IMR-90 (cell line): ENCODE measurements around the gene LIMS1. TPM values are rescaled to one million over a fixed set of nuclear protein-coding genes. Genes with fewer than 3 reads are reported as not detected.

Experiments
- ATAC-seq: fragments of 200-7000 bp; cut with Tn5 transposase; 2 replicates; pipeline ENCODE4 v1.9.1; 2020; ENCODE audit warnings: low read depth, mild to moderate bottlenecking, moderate library complexity
- BruUV-seq: library from RNA; stranded (reverse); fragments of 400-500 nt; replicated peaks from 2 replicates; lab custom pipeline; 2021; lab: Mats Ljungman, UMichigan
- CTCF ChIA-PET: fragments of 300-600 bp; formaldehyde crosslinking; extraction: SDS; loops from one replicate; lab custom pipeline; 2021; ENCODE audit warnings: antibody characterized with exemption; lab: Yijun Ruan, JAX
- POLR2A ChIA-PET: fragments of 300-600 bp; sonication (Branson Sonifier 250); formaldehyde crosslinking; loops from one replicate; lab custom pipeline; 2022; ENCODE audit warnings: antibody characterized with exemption; ENCODE audit not compliant: unreplicated experiment; lab: Charles Lee
- DNase-seq: peaks from one replicate; pipeline ENCODE4 v3.0.0; 2013
- H2AFZ ChIP-seq: replicated peaks from 2 replicates; pipeline ENCODE3; 2013; ENCODE audit warnings: low read length, mild to moderate bottlenecking; ENCODE audit not compliant: poor library complexity
- H2AK5ac ChIP-seq: 2 replicates; pipeline ENCODE4 v1.6.1; 2013; ENCODE audit warnings: low read depth, low read length, inconsistent platforms
- H2AK9ac ChIP-seq: replicated peaks from 2 replicates; pipeline ENCODE3; 2013; ENCODE audit warnings: mild to moderate bottlenecking, low read depth, low read length, moderate library complexity; ENCODE audit not compliant: poor library complexity
- H2BK120ac ChIP-seq: 2 replicates; pipeline ENCODE4 v1.6.1; 2013; ENCODE audit warnings: low read depth, low read length, inconsistent platforms
- H2BK15ac ChIP-seq: 3 replicates; pipeline ENCODE4 v1.6.1; 2013; ENCODE audit warnings: low read depth, low read length, inconsistent platforms
- H2BK20ac ChIP-seq: 2 replicates; pipeline ENCODE4 v1.6.1; 2013; ENCODE audit warnings: low read depth, mild to moderate bottlenecking, inconsistent platforms, low read length, moderate library complexity
- H2BK5ac ChIP-seq: 2 replicates; pipeline ENCODE4 v1.6.1; 2013; ENCODE audit warnings: mild to moderate bottlenecking, low read depth, low read length, inconsistent platforms; ENCODE audit not compliant: poor library complexity, severe bottlenecking
- H3K14ac ChIP-seq: replicated peaks from 2 replicates; pipeline ENCODE4 v1.6.1; 2013; ENCODE audit warnings: low read depth, low read length, inconsistent platforms
- H3K18ac ChIP-seq: 2 replicates; pipeline ENCODE4 v1.6.1; 2013; ENCODE audit warnings: low read depth, low read length, control low read depth
- H3K23ac ChIP-seq: 2 replicates; pipeline ENCODE4 v1.6.1; 2013; ENCODE audit warnings: low read depth, low read length, inconsistent platforms
- H3K27ac ChIP-seq: 2 replicates; pipeline ENCODE4 v1.5.1; 2013; ENCODE audit warnings: mild to moderate bottlenecking, control low read depth, low read length; ENCODE audit not compliant: insufficient read depth
- H3K27me3 ChIP-seq: 2 replicates; pipeline ENCODE4 v1.6.1; 2013; ENCODE audit warnings: low read length; ENCODE audit not compliant: control insufficient read depth, insufficient read depth
- H3K36me3 ChIP-seq: 2 replicates; pipeline ENCODE4 v1.6.1; 2013; ENCODE audit warnings: low read length, mixed read lengths; ENCODE audit not compliant: control insufficient read depth, insufficient read depth
- H3K4ac ChIP-seq: 2 replicates; pipeline ENCODE4 v1.6.1; 2013; ENCODE audit warnings: low read depth, low read length, inconsistent platforms
- H3K4me1 ChIP-seq: 2 replicates; pipeline ENCODE4 v1.6.1; 2013; ENCODE audit warnings: low read length, mixed read lengths; ENCODE audit not compliant: control insufficient read depth, insufficient read depth
- H3K4me2 ChIP-seq: 2 replicates; pipeline ENCODE4 v1.6.1; 2013; ENCODE audit warnings: low read depth, mild to moderate bottlenecking, control low read depth, low read length, moderate library complexity
- H3K4me3 ChIP-seq: 2 replicates; pipeline ENCODE4 v1.5.1; 2013; ENCODE audit warnings: low read depth, mild to moderate bottlenecking, control low read depth, low read length, moderate library complexity; ENCODE audit not compliant: insufficient read depth
- H3K56ac ChIP-seq: 2 replicates; pipeline ENCODE4 v1.6.1; 2013; ENCODE audit warnings: low read length, inconsistent platforms; ENCODE audit not compliant: insufficient read depth; ENCODE audit errors: extremely low read depth
- H3K79me1 ChIP-seq, 2 experiments: 2 replicates each; pipeline ENCODE4 v1.6.1; 2013; ENCODE audit warnings: low read length in 2 of 2, inconsistent platforms in 1 of 2, low read depth in 1 of 2
- H3K9ac ChIP-seq: 2 replicates; pipeline ENCODE4 v1.6.1; 2013; ENCODE audit warnings: low read depth, low read length, control low read depth
- H3K9me1 ChIP-seq: 2 replicates; pipeline ENCODE4 v1.6.1; 2013; ENCODE audit warnings: low read length, inconsistent platforms; ENCODE audit not compliant: insufficient read depth
- H3K9me3 ChIP-seq: 2 replicates; pipeline ENCODE4 v1.6.1; 2013; ENCODE audit warnings: low read length; ENCODE audit not compliant: control insufficient read depth, insufficient read depth
- H4K20me1 ChIP-seq: 2 replicates; pipeline ENCODE4 v1.6.1; 2013; ENCODE audit warnings: low read length, inconsistent platforms; ENCODE audit not compliant: insufficient read depth
- H4K5ac ChIP-seq: 2 replicates; pipeline ENCODE4 v1.6.1; 2013; ENCODE audit warnings: mild to moderate bottlenecking, low read depth, low read length, control low read depth
- H4K8ac ChIP-seq, 2 experiments: 2 replicates each; pipeline ENCODE4 v1.6.1; 2013; ENCODE audit warnings: low read depth in 2 of 2, low read length in 2 of 2, control low read depth in 1 of 2, inconsistent platforms in 1 of 2
- H4K91ac ChIP-seq: 2 replicates; pipeline ENCODE4 v1.6.1; 2013; ENCODE audit warnings: low read depth, low read length, inconsistent platforms; ENCODE audit not compliant: insufficient read depth
- FOS ChIP-seq: fragments of 150-350 bp; IDR thresholded peaks from 2 replicates; pipeline ENCODE4 v1.6.1; 2016; ENCODE audit warnings: low read depth, low read length
- MAFK ChIP-seq: IDR thresholded peaks from 2 replicates; pipeline ENCODE4 v1.6.1; 2012; ENCODE audit warnings: low read depth, low read length, improper control_type of control experiment
- MAZ ChIP-seq: IDR thresholded peaks from 2 replicates; pipeline ENCODE4 v1.6.1; 2012; ENCODE audit warnings: low read depth, mild to moderate bottlenecking, low read length, improper control_type of control experiment, moderate library complexity, borderline replicate concordance
- MXI1 ChIP-seq: IDR thresholded peaks from 2 replicates; pipeline ENCODE4 v1.6.1; 2012; ENCODE audit warnings: low read depth, mild to moderate bottlenecking, low read length, moderate library complexity, borderline replicate concordance
- POLR2A ChIP-seq: IDR thresholded peaks from 2 replicates; pipeline ENCODE4 v1.6.1; 2012; ENCODE audit warnings: mild to moderate bottlenecking, low read depth, low read length
- RAD21 ChIP-seq: IDR thresholded peaks from 2 replicates; pipeline ENCODE4 v1.6.1; 2012; ENCODE audit warnings: low read length, improper control_type of control experiment
- RFX5 ChIP-seq: IDR thresholded peaks from 2 replicates; pipeline ENCODE4 v1.8.0; 2012; ENCODE audit warnings: low read depth, mild to moderate bottlenecking, low read length, moderate library complexity
- WGBS, 2 experiments: methylation state at CpG; one replicate each; pipeline versions ENCODE4 v1.1.5 to v1.1.7; 2013; ENCODE audit warnings: missing lambda C conversion rate in 2 of 2; ENCODE audit not compliant: insufficient read length in 1 of 2; ENCODE audit errors: extremely low coverage in 2 of 2; 5-methylcytosine and 5-hydroxymethylcytosine counted together
- dilution Hi-C: fragments of 300-500 bp; cut with HindIII; formaldehyde crosslinking; loops from one replicate; pipeline ENCODE4 v1.14.3; 2018; ENCODE audit warnings: low sequenced_read_pairs; ENCODE audit not compliant: unreplicated experiment
- in situ Hi-C: fragments of 300-500 bp; cut with MboI; formaldehyde crosslinking; loops from 3 replicates; pipeline ENCODE4 v1.14.3; 2019; ENCODE audit warnings: low sequenced_read_pairs, inconsistent platforms, mixed read lengths
- intact Hi-C: fragments of 100-400 bp; cut with micrococcal nuclease; formaldehyde crosslinking; loops from 2 replicates; pipeline ENCODE4 v1.10.0; 2022
- polyA plus RNA-seq, 3 experiments: library from polyadenylated mRNA; depleted of rRNA; stranded (reverse); fragments of >200 nt; gene quantifications; 2 replicates each; pipeline ENCODE4 v1.2.3, GENCODE V29; 2012; ENCODE audit warnings: low replicate concordance in 1 of 3
- total RNA-seq: library from RNA; depleted of rRNA; stranded (reverse); fragments of >200 nt; gene quantifications from 2 replicates; pipeline ENCODE4 v1.2.3, GENCODE V29; 2012

The LIMS1 gene
- total and polyA plus RNA-seq, 2 of the 4 experiments (the other 2 are of a cell fraction), result 59.1 to 131 TPM

GRCh38 chr2:108613261-108614042, 79.2 kb downstream of the LIMS1 start:
- no peak overlapping the region for H3K56ac ChIP-seq
- intact Hi-C loops, result no loop called here
- H3K4me2 ChIP-seq, result no peak overlapping the region
- peaks cover 36% of the 10 kb centered on the region for H4K20me1 ChIP-seq
- H4K91ac ChIP-seq, result peak overlapping the region; percentile 45
- peak overlapping the region; percentile 50; the same call in 1 of the 2 replicates for H2BK20ac ChIP-seq
- no peak overlapping the region for H2AFZ ChIP-seq
- DNase-seq (peak; percentile 47), ATAC-seq (peak; percentile 42)
- no TSS peak for BruUV-seq
- H4K5ac ChIP-seq, result no peak overlapping the region
- H3K9me3 ChIP-seq, result no peaks in the 10 kb centered on the region
- H3K27ac ChIP-seq, result 0 out of 2 replicates have a peak overlapping the region, but pooled peaks have one; percentile 0
- H3K14ac ChIP-seq, result peak overlapping the region; percentile 71
- CTCF ChIA-PET, result interaction anchor here (1.2 to 1.5 kb wide), 3 partner anchors 13 to 23 kb away, joined by 3 to 7 read pairs (median 5); no protein-coding TSS in a partner anchor
- H2BK120ac ChIP-seq, result 0 out of 2 replicates have a peak overlapping the region, but pooled peaks have one; percentile 11
- no CpG with 5 or more reads among the region's 9 CpGs for WGBS, 2 experiments
- H3K79me1 ChIP-seq, result peaks cover 28 to 82% of the 10 kb centered on the region in 2 experiments
- 0 out of 2 replicates have a peak, but pooled peaks cover 2% of the 10 kb centered on the region for H3K36me3 ChIP-seq
- H3K4me3 ChIP-seq, result no peak overlapping the region
- peak overlapping the region; percentile 16; the same call in 1 of the 2 replicates for H2AK5ac ChIP-seq
- dilution Hi-C loops, result no loop called here
- H3K4ac ChIP-seq, result peak overlapping the region; percentile 68
- peak overlapping the region; percentile 11 for H3K23ac ChIP-seq
- peaks cover 25% of the 10 kb centered on the region for H3K9me1 ChIP-seq
- POLR2A ChIA-PET, result no interaction called here
- H3K4me1 ChIP-seq, result peaks cover 36% of the 10 kb centered on the region
- TF ChIP-seq MAFK, result no peak
- no peak for TF ChIP-seq POLR2A
- no peak for TF ChIP-seq MAZ
- no peak for TF ChIP-seq FOS
- TF ChIP-seq RAD21, result no peak
- no peak for TF ChIP-seq MXI1
- no peak for TF ChIP-seq RFX5
- in situ Hi-C loops, result no loop called here
- H2BK5ac ChIP-seq, result peak overlapping the region; percentile 37
- H3K18ac ChIP-seq, result no peak overlapping the region
- no peak overlapping the region; the same call in 2 of the 3 replicates for H2BK15ac ChIP-seq
- no peaks in the 10 kb centered on the region for H3K27me3 ChIP-seq
- H3K9ac ChIP-seq, result no peak overlapping the region
- peak overlapping the region in 1 of 2 experiments; percentile 24; a peak in 2 of 4 replicates for H4K8ac ChIP-seq
- peak overlapping the region; percentile 60 for H2AK9ac ChIP-seq
